VCaP (cell line): ENCODE data around the gene TXNIP.
A peak's percentile ranks its signal among the peaks of the same experiment; 100 is the strongest.

Experiments
- H3K27ac ChIP-seq: fragments of 450-650 bp; 2 replicates; pipeline ENCODE4 v1.5.1; 2017
- TF ChIP-seq, protein P1 (sequence below): fragments of 450-650 bp; conservative IDR thresholded peaks from 2 replicates; pipeline ENCODE4 v1.5.1; 2017; ENCODE audit warnings: mild to moderate bottlenecking, moderate library complexity

Gene TXNIP

DNA sequence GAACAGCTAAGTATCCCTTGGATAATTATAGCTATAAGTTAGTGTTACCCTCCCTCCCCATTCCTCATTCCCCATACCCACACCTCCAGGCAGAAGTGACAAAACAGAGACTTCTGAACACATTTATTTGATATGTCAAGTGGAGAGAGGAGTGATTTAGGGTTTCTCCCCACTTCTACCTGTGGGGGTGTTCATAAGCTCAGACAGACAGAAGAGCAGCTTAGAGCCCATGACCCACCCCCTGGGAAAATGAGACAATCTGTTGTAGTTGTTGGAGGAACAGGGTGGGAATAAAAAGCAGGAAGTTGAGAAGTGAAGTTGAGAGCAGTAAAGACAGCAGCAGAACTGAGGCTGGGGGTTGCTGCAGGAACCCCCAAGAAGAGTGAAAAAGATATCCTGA is 37.0 kb downstream of the TXNIP start:
- TF ChIP-seq, protein P1, sequence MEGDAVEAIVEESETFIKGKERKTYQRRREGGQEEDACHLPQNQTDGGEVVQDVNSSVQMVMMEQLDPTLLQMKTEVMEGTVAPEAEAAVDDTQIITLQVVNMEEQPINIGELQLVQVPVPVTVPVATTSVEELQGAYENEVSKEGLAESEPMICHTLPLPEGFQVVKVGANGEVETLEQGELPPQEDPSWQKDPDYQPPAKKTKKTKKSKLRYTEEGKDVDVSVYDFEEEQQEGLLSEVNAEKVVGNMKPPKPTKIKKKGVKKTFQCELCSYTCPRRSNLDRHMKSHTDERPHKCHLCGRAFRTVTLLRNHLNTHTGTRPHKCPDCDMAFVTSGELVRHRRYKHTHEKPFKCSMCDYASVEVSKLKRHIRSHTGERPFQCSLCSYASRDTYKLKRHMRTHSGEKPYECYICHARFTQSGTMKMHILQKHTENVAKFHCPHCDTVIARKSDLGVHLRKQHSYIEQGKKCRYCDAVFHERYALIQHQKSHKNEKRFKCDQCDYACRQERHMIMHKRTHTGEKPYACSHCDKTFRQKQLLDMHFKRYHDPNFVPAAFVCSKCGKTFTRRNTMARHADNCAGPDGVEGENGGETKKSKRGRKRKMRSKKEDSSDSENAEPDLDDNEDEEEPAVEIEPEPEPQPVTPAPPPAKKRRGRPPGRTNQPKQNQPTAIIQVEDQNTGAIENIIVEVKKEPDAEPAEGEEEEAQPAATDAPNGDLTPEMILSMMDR, result no peak

DNA sequence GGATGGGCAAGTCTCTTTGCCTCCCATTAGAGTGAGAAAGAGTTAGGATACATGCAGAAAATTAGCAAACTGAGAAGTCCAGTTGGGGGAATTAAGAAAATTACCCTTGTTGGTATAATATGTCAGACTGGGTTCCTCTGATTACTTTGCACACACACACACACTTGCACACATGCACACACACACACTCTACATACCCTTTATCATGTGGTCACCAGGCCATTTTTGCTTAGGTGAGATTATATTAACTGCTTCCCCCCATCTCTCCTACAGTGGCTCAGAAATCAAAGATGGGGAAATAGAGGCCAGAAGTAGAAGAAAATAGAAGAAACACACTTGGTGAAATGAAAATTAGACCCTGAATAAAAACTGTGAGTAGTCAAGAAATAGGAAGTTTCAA is 37.6 kb downstream of the TXNIP start:
- TF ChIP-seq, protein P1, result no peak
- H3K27ac ChIP-seq, result no peak overlapping the region; the same call in 1 of the 2 replicates

More for the DNA sequence above, 37.0 kb downstream of the TXNIP start:
- no peak overlapping the region for H3K27ac ChIP-seq

DNA sequence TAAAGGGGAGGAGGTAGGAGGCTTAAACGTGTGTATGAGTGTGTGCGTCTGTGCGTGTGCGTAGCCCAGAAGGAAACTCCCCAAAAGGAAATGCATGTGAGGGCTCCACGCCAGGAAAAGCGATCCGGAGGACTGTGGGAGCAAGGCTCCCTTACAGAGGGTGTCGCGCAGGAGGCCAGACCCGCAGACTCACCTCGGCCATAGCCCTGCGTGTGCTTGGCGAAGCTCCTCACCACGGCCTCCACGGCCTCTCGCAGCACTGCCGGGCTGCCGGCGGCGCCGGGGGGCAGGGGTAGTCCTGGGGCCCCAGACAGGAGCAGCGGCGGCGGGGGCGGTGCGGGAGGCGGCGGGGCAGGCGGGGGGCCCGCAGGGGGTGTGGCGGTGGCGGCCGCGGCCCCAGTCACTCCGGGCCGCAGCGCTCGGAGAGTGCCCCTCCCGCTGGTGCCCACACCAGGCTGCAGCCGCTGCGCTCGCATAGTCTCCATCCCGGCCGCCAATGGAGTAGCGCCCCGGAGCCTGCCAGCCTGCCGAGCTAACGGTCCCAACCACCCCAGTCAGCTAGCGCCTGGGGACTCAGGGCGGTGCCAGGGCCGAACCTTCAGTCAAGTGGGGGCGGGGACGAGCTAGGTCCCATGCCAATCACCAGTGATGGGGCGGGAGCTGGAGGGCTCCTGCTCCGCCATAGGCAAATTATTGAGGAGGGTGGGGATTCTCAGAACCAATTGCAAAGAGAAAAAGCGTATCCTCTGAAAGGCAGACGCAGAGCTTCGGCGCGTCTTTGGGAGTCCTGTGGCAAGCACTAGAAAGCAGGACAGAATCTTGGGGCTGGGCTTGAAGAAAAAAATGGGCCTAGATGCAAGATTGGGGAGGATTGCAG is 38.7 kb downstream of the TXNIP start, which contains the start of gene LIX1L:
LIX1L (minus strand) TSS at position 575 of the 877 bp plus-strand sequence; CDS start at position 485, 90 bp downstream.
- TF ChIP-seq, protein P1, result no peak
- H3K27ac ChIP-seq, result peak within 1 kb of the TSS; percentile 80

DNA sequence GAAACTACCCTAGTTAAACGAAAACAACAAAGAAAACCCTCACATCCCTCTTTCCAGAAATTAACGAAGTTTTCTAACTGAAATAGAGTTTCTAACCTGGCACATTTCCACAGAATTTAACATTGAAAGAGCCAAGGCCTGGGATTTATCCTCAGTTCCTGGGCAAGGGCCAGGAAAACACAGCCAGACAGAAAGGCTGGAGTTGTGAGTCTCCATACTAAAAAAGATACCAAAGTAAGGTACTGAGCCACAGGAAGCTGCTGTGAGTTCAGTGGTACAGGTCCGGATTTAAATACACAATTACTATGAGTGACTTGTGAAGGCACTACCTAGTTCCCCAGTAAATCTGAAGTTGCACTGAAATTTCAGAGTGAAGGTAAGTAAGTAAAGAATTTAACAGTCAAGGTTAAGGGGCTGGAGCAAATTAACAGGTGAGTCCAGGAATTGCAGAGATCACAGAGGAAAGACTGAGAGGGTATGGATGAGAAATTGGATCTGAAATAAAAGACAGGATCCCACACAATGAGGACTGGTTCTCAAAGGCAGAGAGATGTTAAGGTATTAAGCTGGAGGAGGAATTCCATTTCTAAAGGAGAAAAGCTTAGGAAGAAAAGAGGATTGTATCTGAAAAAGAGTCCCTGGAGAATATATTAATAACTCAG is 39.5 kb downstream of the TXNIP start:
- TF ChIP-seq, protein P1, result no peak
- H3K27ac ChIP-seq, result peak overlapping the region; percentile 80

DNA sequence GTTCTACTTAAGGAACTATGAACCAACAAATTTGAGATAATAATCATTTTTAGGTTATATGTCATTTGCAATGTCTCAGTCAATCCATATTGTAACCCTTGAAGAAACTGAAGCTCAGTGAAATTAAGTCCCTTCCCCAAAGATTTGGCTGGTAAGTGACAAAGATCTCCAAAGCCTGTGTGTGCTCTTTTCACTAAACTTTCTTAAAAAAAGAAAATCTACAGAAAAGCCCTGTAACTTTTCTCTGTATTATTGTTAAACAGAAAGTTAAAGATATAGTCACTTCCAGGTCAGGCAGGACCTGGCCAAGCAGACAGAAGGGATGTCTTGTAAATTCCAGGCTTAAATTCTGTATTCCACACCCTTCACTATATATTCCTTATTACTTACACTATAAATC is 40.0 kb downstream of the TXNIP start:
- peak overlapping the region; percentile 80 for H3K27ac ChIP-seq
- TF ChIP-seq, protein P1, result no peak

DNA sequence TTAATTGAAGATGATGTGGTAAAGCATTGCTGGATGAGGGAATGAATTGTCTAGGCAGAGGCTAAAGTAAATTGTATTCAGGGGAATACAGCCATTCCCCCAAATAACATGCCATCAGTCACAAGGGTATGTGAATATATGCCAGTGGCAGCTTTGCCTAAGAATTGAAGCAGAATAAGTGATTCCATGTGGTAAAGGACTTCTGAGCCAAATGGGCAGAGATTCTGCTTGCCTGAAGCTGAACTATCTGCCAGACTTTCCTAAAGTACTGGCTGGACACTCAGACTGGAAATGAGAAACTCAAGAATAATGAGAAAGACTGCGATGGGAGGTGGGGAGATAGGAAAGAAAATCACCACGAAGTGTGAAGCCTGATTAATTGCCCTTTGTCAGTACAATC is 40.9 kb downstream of the TXNIP start:
- TF ChIP-seq, protein P1, result no peak
- H3K27ac ChIP-seq, result peak overlapping the region; percentile 50; the same call in 1 of the 2 replicates

DNA sequence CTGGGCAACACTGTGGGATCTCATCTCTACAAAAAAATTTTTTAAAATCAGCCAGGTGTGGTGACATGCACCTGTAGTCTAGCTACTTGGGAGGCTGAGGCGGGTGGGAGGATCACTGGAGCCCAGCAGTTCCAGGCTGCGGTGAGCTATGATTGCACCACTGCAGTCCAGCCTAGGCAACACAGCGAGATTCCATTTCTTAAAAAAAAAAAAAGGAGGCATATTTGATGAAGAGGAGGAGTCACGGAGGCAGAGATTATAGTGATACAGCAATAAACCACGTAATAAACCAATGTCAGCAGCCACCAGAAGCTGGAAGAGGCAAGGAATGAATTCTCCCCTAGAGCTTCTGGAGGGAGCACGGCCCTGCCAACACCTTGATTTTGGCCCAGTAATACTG is 42.5 kb downstream of the TXNIP start:
- peak overlapping the region; percentile 50 for H3K27ac ChIP-seq
- TF ChIP-seq, protein P1, result no peak
